K562 (cell line): Measurements from ENCODE around the gene OR2T11. TPM values are rescaled to one million over a fixed set of nuclear protein-coding genes. Genes with fewer than 3 reads are reported as not detected.

ENCODE experiments used
- ATAC-seq: fragments of 200-7000 bp; cut with Tn5 transposase; 3 replicates; pipeline ENCODE4 v1.9.1; 2020; ENCODE audit warnings: moderate library complexity
- BruUV-seq: library from RNA; stranded (reverse); fragments of 400-500 nt; replicated peaks from 2 replicates; lab custom pipeline; 2021; lab: Mats Ljungman, UMichigan
- CTCF ChIA-PET: fragments of 300-600 bp; formaldehyde crosslinking; extraction: SDS; loops from one replicate; lab custom pipeline; 2021; ENCODE audit warnings: low intra/inter-chr PET ratio; lab: Yijun Ruan, JAX
- POLR2A ChIA-PET: fragments of 300-600, 350-650 bp; sonication (Branson Sonifier 250); formaldehyde crosslinking; extraction: SDS; loops from one replicate; lab custom pipeline; 2021; ENCODE audit warnings: antibody characterized with exemption, inconsistent platforms; lab: Yijun Ruan, JAX
- DNase-seq, 4 experiments: peaks; one replicate each; pipeline versions ENCODE4 v3.0.0 to v3.0.0-alpha.2; 2011 to 2018; ENCODE audit warnings: low spot score in 3 of 4, mixed read lengths in 3 of 4; ENCODE audit errors: extremely low read depth in 1 of 4
- FAIRE-seq: peaks from 2 replicates; lab custom pipeline; 2011; peaks lifted over from hg19 to GRCh38; lab: Jason Lieb, UNC
- H2AFZ ChIP-seq: 2 replicates; pipeline ENCODE4 v1.6.0; 2011; ENCODE audit warnings: low read depth, low read length, control low read depth, inconsistent platforms
- H3K27ac ChIP-seq: fragments of 200-600 bp; 3 replicates; pipeline ENCODE4 v1.8.0; 2011; ENCODE audit warnings: low read depth, mild to moderate bottlenecking, control low read depth, inconsistent platforms, low read length, moderate library complexity, mixed read lengths; ENCODE audit errors: extremely low read depth
- H3K27me3 ChIP-seq, 2 experiments: fragments of 300-600 bp in 1 of 2; 2 replicates in 1 of 2; 3 replicates in 1 of 2; pipeline versions ENCODE4 v1.6.0 to v1.8.0; 2011; ENCODE audit warnings: inconsistent platforms in 2 of 2, low read length in 2 of 2, mild to moderate bottlenecking in 1 of 2, mixed read lengths in 1 of 2, moderate library complexity in 1 of 2; ENCODE audit not compliant: control insufficient read depth in 2 of 2, insufficient read depth in 2 of 2
- H3K36me3 ChIP-seq: fragments of 300-600 bp; 3 replicates; pipeline ENCODE4 v1.8.0; 2011; ENCODE audit warnings: mild to moderate bottlenecking, low read length, inconsistent platforms; ENCODE audit not compliant: control insufficient read depth, insufficient read depth
- H3K4me1 ChIP-seq, 2 experiments: fragments of 200-600 bp in 1 of 2; replicated peaks in 1 of 2; 2 replicates in 1 of 2; 3 replicates in 1 of 2; pipeline versions ENCODE4 v1.5.1 to v1.8.0; 2011; ENCODE audit warnings: inconsistent platforms in 2 of 2, low read length in 2 of 2, mild to moderate bottlenecking in 1 of 2, mixed read lengths in 1 of 2, moderate library complexity in 1 of 2; ENCODE audit not compliant: control insufficient read depth in 2 of 2, insufficient read depth in 2 of 2
- H3K4me2 ChIP-seq: 2 replicates; pipeline ENCODE4 v1.6.1; 2011; ENCODE audit warnings: low read length, control low read depth, inconsistent platforms, mixed read lengths; ENCODE audit not compliant: insufficient read depth
- H3K4me3 ChIP-seq: fragments of 200-600 bp; sonication (generic), shearing (Covaris generic); 2 replicates; pipeline ENCODE4 v1.5.1; 2016; ENCODE audit warnings: control low read depth, inconsistent platforms
- H3K79me2 ChIP-seq: fragments of 200-600 bp; 3 replicates; pipeline ENCODE4 v1.8.0; 2011; ENCODE audit warnings: low read length, inconsistent platforms; ENCODE audit not compliant: control insufficient read depth, insufficient read depth
- H3K9ac ChIP-seq, 2 experiments: 2 replicates each; pipeline versions ENCODE4 v1.6.0 to v1.6.1; 2011; ENCODE audit warnings: low read depth in 2 of 2, low read length in 2 of 2, control low read depth in 1 of 2, inconsistent platforms in 1 of 2, mild to moderate bottlenecking in 1 of 2, mixed read lengths in 1 of 2; ENCODE audit not compliant: insufficient read depth in 1 of 2
- H3K9me1 ChIP-seq: one replicate; pipeline ENCODE4 v1.6.0; 2011; ENCODE audit warnings: inconsistent platforms, mild to moderate bottlenecking, low read length, moderate library complexity; ENCODE audit not compliant: control insufficient read depth, insufficient read depth
- H3K9me3 ChIP-seq: replicated peaks from 2 replicates; pipeline ENCODE4 v1.5.1; 2011; ENCODE audit warnings: low read depth, low read length, inconsistent platforms; ENCODE audit not compliant: control insufficient read depth, insufficient read depth
- H4K20me1 ChIP-seq: replicated peaks from 2 replicates; pipeline ENCODE4 v1.6.1; 2011; ENCODE audit warnings: low read length, inconsistent platforms, mixed read lengths; ENCODE audit not compliant: control insufficient read depth, insufficient read depth
- ARHGAP35 ChIP-seq: fragments of 450-650 bp; IDR thresholded peaks from 2 replicates; pipeline ENCODE4 v1.6.1; 2018; ENCODE audit not compliant: partially characterized antibody
- ARID3A ChIP-seq: IDR thresholded peaks from 2 replicates; pipeline ENCODE4 v1.6.1; 2012; ENCODE audit warnings: low read depth, low read length, improper control_type of control experiment, borderline replicate concordance
- CCAR2 ChIP-seq: fragments of 200-400 bp; formaldehyde crosslinking; IDR thresholded peaks from 2 replicates; pipeline ENCODE4 v1.6.1; 2017; ENCODE audit warnings: mild to moderate bottlenecking, low read depth, low read length
- PHB2 ChIP-seq: fragments of 450-650 bp; IDR thresholded peaks from 2 replicates; pipeline ENCODE4 v1.6.1; 2017; ENCODE audit warnings: low read depth
- PHF21A ChIP-seq: fragments of 450-650 bp; IDR thresholded peaks from 2 replicates; pipeline ENCODE4 v1.6.1; 2017; ENCODE audit warnings: low read depth, borderline replicate concordance
- RUNX1 ChIP-seq: sonication (generic); IDR thresholded peaks from 2 replicates; pipeline ENCODE4 v1.6.1; 2016; ENCODE audit warnings: antibody characterized with exemption, low read depth
- SRSF9 ChIP-seq: fragments of 200-400 bp; formaldehyde crosslinking; IDR thresholded peaks from 2 replicates; pipeline ENCODE4 v1.6.1; 2017; ENCODE audit warnings: low read depth, low read length, borderline replicate concordance
- STAT6 ChIP-seq: sonication (generic); formaldehyde crosslinking; IDR thresholded peaks from 2 replicates; pipeline ENCODE4 v1.8.1; 2023; ENCODE audit warnings: mild to moderate bottlenecking, missing genetic modification reagents
- XRCC4 ChIP-seq: IDR thresholded peaks from one replicate; pipeline ENCODE4 v1.6.1; 2011; ENCODE audit not compliant: insufficient read depth, insufficient read length; ENCODE audit errors: extremely low read depth
- ZNF217 ChIP-seq: sonication (generic); formaldehyde crosslinking; IDR thresholded peaks from 2 replicates; pipeline ENCODE4 v1.8.0; 2022; ENCODE audit warnings: mild to moderate bottlenecking, missing genetic modification reagents
- ZNF23 ChIP-seq: fragments of 250-450 bp; sonication (Bioruptor Pico); IDR thresholded peaks from 2 replicates; pipeline ENCODE4 v1.4.0; 2020; ENCODE audit warnings: mild to moderate bottlenecking
- ZNF717 ChIP-seq: fragments of 250-450 bp; sonication (Bioruptor Pico); IDR thresholded peaks from 2 replicates; pipeline ENCODE4 v1.5.0; 2021
- WGBS: fragments of 100-300 bp; shearing (Covaris generic); methylation state at CpG from one replicate; pipeline ENCODE4 v1.1.6; 2016; ENCODE audit warnings: low coverage, mixed read lengths; ENCODE audit not compliant: insufficient coverage; ENCODE audit errors: missing lambda C conversion rate; 5-methylcytosine and 5-hydroxymethylcytosine counted together
- in situ Hi-C: fragments of 300-500 bp; cut with MboI; formaldehyde crosslinking; loops from 4 replicates; pipeline ENCODE4 v1.15.0; 2018; ENCODE audit warnings: inconsistent platforms, mixed read lengths
- intact Hi-C: fragments of 100-400 bp; cut with micrococcal nuclease; formaldehyde crosslinking; loops from 2 replicates; pipeline ENCODE4 v1.14.2; 2022
- polyA plus RNA-seq, 8 experiments: library from polyadenylated mRNA; depleted of rRNA in 4 of 8; stranded (reverse) in 5 of 8; unstranded in 3 of 8; fragments of >200 nt; fragmentation: Nextera tagmentation in 2 of 8; fragmentation: Illumina TruSeq in 1 of 8; extraction: Ambion mirVana in 2 of 8; extraction: Trizol in 1 of 8; gene quantifications; 2 replicates each; pipeline versions ENCODE4 v1.2.1 to v1.2.3, GENCODE V29; 2011 to 2014; ENCODE audit warnings: inconsistent platforms in 1 of 8, missing spikeins in 1 of 8
- total RNA-seq, 7 experiments: library from RNA; depleted of rRNA in 6 of 7; stranded (reverse); fragments of >200 nt in 6 of 7; fragmentation: Illumina TruSeq in 2 of 7; extraction: Trizol in 2 of 7; gene quantifications; 2 replicates each; pipeline versions ENCODE4 v1.2.1 to v1.2.3, GENCODE V29; 2011 to 2021; ENCODE audit warnings: low replicate concordance in 1 of 7
- TF ChIP-seq, protein P1 (sequence below): fragments of 250-450 bp; sonication (Bioruptor Pico); IDR thresholded peaks from 2 replicates; pipeline ENCODE4 v1.4.0; 2020; ENCODE audit warnings: mild to moderate bottlenecking, moderate library complexity, borderline replicate concordance
- TF ChIP-seq, protein P2 (sequence below): fragments of 450-650 bp; formaldehyde crosslinking; IDR thresholded peaks from 2 replicates; pipeline ENCODE4 v1.4.0; 2020; ENCODE audit warnings: mild to moderate bottlenecking, moderate library complexity

The OR2T11 gene
- total and polyA plus RNA-seq, 9 of the 15 experiments (the other 6 are each of a cell fraction or from before 2014, with no cell fraction given), result not detected

DNA sequence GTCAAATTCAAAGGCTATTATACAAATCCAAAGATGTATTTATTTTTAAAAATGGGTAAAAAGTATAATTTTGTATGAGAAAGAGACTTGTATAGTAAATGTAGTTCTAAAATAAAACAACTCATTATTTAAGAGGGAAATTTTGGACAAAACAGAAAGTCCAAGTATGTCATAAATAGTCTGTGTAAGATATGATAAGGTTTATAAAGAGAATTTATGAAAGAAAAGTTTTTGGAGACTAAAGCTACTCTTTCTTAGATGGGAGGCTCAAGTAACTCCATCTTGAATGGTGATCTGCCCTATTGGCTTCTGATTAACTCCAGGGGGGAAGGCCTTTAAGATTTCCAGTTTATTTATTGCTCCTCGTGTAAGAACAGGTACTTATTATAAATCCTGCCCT lies 35.1 kb upstream of the OR2T11 start:
- H3K79me2 ChIP-seq, result no peaks in the 10 kb centered on the region
- H3K36me3 ChIP-seq, result no peaks in the 10 kb centered on the region
- in situ Hi-C loops, result no loop called here
- no peak overlapping the region for H3K4me3 ChIP-seq
- no peaks in the 10 kb centered on the region for H3K4me1 ChIP-seq
- no peaks in the 10 kb centered on the region for H4K20me1 ChIP-seq
- TF ChIP-seq ZNF23 (no peak), ARID3A (no peak), PHB2 (no peak), XRCC4 (no peak), SRSF9 (no peak), ZNF217 (CRISPR knock-in tag) (no peak), PHF21A (no peak), STAT6 (CRISPR knock-in tag) (no peak), CCAR2 (no peak), ZNF717 (CRISPR knock-in tag) (no peak), ARHGAP35 (no peak), RUNX1 (no peak)
- TF ChIP-seq, protein P1, sequence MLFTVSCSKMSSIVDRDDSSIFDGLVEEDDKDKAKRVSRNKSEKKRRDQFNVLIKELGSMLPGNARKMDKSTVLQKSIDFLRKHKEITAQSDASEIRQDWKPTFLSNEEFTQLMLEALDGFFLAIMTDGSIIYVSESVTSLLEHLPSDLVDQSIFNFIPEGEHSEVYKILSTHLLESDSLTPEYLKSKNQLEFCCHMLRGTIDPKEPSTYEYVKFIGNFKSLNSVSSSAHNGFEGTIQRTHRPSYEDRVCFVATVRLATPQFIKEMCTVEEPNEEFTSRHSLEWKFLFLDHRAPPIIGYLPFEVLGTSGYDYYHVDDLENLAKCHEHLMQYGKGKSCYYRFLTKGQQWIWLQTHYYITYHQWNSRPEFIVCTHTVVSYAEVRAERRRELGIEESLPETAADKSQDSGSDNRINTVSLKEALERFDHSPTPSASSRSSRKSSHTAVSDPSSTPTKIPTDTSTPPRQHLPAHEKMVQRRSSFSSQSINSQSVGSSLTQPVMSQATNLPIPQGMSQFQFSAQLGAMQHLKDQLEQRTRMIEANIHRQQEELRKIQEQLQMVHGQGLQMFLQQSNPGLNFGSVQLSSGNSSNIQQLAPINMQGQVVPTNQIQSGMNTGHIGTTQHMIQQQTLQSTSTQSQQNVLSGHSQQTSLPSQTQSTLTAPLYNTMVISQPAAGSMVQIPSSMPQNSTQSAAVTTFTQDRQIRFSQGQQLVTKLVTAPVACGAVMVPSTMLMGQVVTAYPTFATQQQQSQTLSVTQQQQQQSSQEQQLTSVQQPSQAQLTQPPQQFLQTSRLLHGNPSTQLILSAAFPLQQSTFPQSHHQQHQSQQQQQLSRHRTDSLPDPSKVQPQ (CRISPR knock-in tag), result no peak
- TF ChIP-seq, protein P2, sequence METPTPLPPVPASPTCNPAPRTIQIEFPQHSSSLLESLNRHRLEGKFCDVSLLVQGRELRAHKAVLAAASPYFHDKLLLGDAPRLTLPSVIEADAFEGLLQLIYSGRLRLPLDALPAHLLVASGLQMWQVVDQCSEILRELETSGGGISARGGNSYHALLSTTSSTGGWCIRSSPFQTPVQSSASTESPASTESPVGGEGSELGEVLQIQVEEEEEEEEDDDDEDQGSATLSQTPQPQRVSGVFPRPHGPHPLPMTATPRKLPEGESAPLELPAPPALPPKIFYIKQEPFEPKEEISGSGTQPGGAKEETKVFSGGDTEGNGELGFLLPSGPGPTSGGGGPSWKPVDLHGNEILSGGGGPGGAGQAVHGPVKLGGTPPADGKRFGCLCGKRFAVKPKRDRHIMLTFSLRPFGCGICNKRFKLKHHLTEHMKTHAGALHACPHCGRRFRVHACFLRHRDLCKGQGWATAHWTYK (CRISPR knock-in tag), result no peak
- TF ChIP-seq, all 486 proteins: peak for 0
- Histone ChIP-seq H3K27me3 (no peaks in the 10 kb centered on the region), H3K4me2 (no peak overlapping the region), H3K9me3 (no peaks in the 10 kb centered on the region), H3K9ac (no peak overlapping the region), H3K9me1 (no peaks in the 10 kb centered on the region), H3K27ac (no peak overlapping the region), H2AFZ (no peak overlapping the region)
- CTCF ChIA-PET, result no interaction called here
- 0% methylated on average over 1 of the region's 1 CpG for WGBS
- no peak for FAIRE-seq
- BruUV-seq, result no TSS peak
- POLR2A ChIA-PET, result no interaction called here
- DNase-seq, result no peak
- intact Hi-C loops, result no loop called here
- ATAC-seq, result no peak
